ENCODE data around the gene MRPL40. TPM values are rescaled to one million over a fixed set of nuclear protein-coding genes. Genes with fewer than 3 reads are reported as not detected.

The MRPL40 gene
- total and polyA plus RNA-seq, 2 of the 13 experiments (the other 11 are each of a cell fraction or from before 2014, with no cell fraction given): 42.7 to 79.7 TPM

GRCh38 chr22:19479355-19480172, 47.2 kb downstream of the MRPL40 start, which contains the start of gene CDC45:
Gene CDC45, plus strand, starts transcription at chr22:19479920. Its CDS starts 49 bp downstream, at chr22:19479969.
- Histone ChIP-seq H4K20me1 (ENCODE audit: insufficient read depth, low read length) (peaks cover 13% of the 10 kb centered on the region; the same call in 1 of the 2 replicates), H3K79me2 (ENCODE audit: insufficient read depth, low read length) (peaks cover 46% of the 10 kb centered on the region), H3K36me3 (replicated peaks in 1 of 2; ENCODE audit: control insufficient read depth in 1 of 2, insufficient read depth in 2 of 2, low read length in 2 of 2) (peaks cover 7 to 21% of the 10 kb centered on the region in 2 experiments), H3K27me3 (ENCODE audit: control insufficient read depth in 1 of 2, insufficient read depth in 2 of 2, low read length in 2 of 2) (no peaks in the 10 kb centered on the region; a peak in 1 of 5 replicates), H3K9me3 (ENCODE audit: low read length) (no peaks in the 10 kb centered on the region), H2AFZ (ENCODE audit: low read length) (peak within 1 kb of the TSS; percentile 99), H3K9ac (ENCODE audit: insufficient read depth, low read depth, low read length) (peak within 1 kb of the TSS; percentile 97), H3K4me3 (replicated peaks in 1 of 3; ENCODE audit: insufficient read depth in 1 of 3, low read depth in 2 of 3, low read length in 3 of 3) (peak within 1 kb of the TSS; percentile 71 to 98 (median 97)), H3K27ac (ENCODE audit: extremely low read length, insufficient read depth, low read length) (peak within 1 kb of the TSS; percentile 97), H3K4me1 (ENCODE audit: insufficient read depth, low read length) (peaks cover 26% of the 10 kb centered on the region), H3K4me2 (ENCODE audit: low read depth, low read length) (peak within 1 kb of the TSS; percentile 83)
- ChIA-PET CTCF (ENCODE audit: low intra/inter-chr PET ratio, low total read pairs) (no interaction called here), POLR2A (interaction anchor here (0.7 to 2.1 kb wide), 5 partner anchors 32 to 358 kb away, joined by 3 to 12 read pairs (median 6); partner anchors contain the start of genes C22orf39, ESS2, HIRA and MRPL40)
- FAIRE-seq: peak; percentile 96
- WGBS (ENCODE audit: low lambda C conversion rate): under 1% methylated on average over 33 of the region's 50 CpGs
- DNase-seq (ENCODE audit: low spot score): peak; percentile 97
- no TSS peak for BruUV-seq (replicated peaks)
- in situ Hi-C loops (cut with HindIII; ENCODE audit: extremely low pct_ligation_motif_present, low pct_unique_long_range_greater_than_20kb): loop anchor here (5.0 to 10.0 kb wide), 3 partner anchors 65 to 185 kb away; partner anchors contain the start of gene CLTCL1
- ATAC-seq: peak; percentile 94
- intact Hi-C loops (cut with micrococcal nuclease; ENCODE audit: unreplicated experiment): loop anchor here (2.0 to 10.0 kb wide), 4 partner anchors 33 to 175 kb away; partner anchors contain the start of genes C22orf39 and HIRA
- TF ChIP-seq U2AF1 (optimal IDR thresholded peaks at IDR 0.05; ENCODE audit: low read depth, low read length) (no peak), LRRFIP1 (CRISPR knock-in tag; conservative IDR thresholded peaks at IDR 0.05) (no peak), U2AF2 (IDR thresholded peaks at IDR 0.05; ENCODE audit: low read depth, low read length) (no peak), ELF3 (CRISPR knock-in tag; IDR thresholded peaks at IDR 0.05) (no peak; the same call in 1 of the 2 replicates), ZNF616 (CRISPR knock-in tag; IDR thresholded peaks at IDR 0.05; ENCODE audit: low read depth) (no peak), PPARG (CRISPR knock-in tag; conservative IDR thresholded peaks at IDR 0.05) (0 out of 2 replicates have a peak, but pooled peaks have one; percentile 27), ZNF501 (CRISPR knock-in tag; IDR thresholded peaks at IDR 0.05) (peak; percentile 59; the same call in 1 of the 2 replicates), SNAPC2 (CRISPR knock-in tag; IDR thresholded peaks at IDR 0.05) (0 out of 2 replicates have a peak, but pooled peaks have one; percentile 22), KDM4B (CRISPR knock-in tag; IDR thresholded peaks at IDR 0.05) (no peak), REXO4 (CRISPR knock-in tag; IDR thresholded peaks at IDR 0.05; ENCODE audit: borderline replicate concordance) (no peak), MED1 (CRISPR knock-in tag; IDR thresholded peaks at IDR 0.05) (no peak), FOXA1 (IDR thresholded peaks at IDR 0.05) (no peak), FOXA1 (CRISPR knock-in tag; IDR thresholded peaks at IDR 0.05) (no peak; the same call in 1 of the 2 replicates), NR3C1 (CRISPR knock-in tag; IDR thresholded peaks at IDR 0.05) (no peak), RBFOX2 (IDR thresholded peaks at IDR 0.05; ENCODE audit: low read depth, low read length) (peak; percentile 42), ONECUT2 (CRISPR knock-in tag; IDR thresholded peaks at IDR 0.05) (no peak), KDM2A (CRISPR knock-in tag; IDR thresholded peaks at IDR 0.05; ENCODE audit: borderline replicate concordance, low read depth) (peak; percentile 54; the same call in 1 of the 2 replicates), ZNF552 (CRISPR knock-in tag; IDR thresholded peaks at IDR 0.05; ENCODE audit: borderline replicate concordance) (no peak), POLR2A (IDR thresholded peaks at IDR 0.05; ENCODE audit: insufficient read depth in 1 of 2, low read depth in 2 of 2, low read length in 2 of 2) (peak; percentile 39 to 42; a peak in 2 of 4 replicates), MAFK (conservative IDR thresholded peaks at IDR 0.05 in 1 of 2, IDR thresholded peaks at IDR 0.05 in 1 of 2; ENCODE audit: low read length in 2 of 2) (no peak), TP53 (CRISPR knock-in tag; conservative IDR thresholded peaks at IDR 0.05) (no peak), HDAC1 (CRISPR knock-in tag; IDR thresholded peaks at IDR 0.05) (peak; percentile 96), ZFP82 (CRISPR knock-in tag; IDR thresholded peaks at IDR 0.05; ENCODE audit: borderline replicate concordance) (no peak), GATAD1 (CRISPR knock-in tag; IDR thresholded peaks at IDR 0.05) (peak; percentile 90)
